ENCODE measurements around the gene ANKRD16.

DNA sequence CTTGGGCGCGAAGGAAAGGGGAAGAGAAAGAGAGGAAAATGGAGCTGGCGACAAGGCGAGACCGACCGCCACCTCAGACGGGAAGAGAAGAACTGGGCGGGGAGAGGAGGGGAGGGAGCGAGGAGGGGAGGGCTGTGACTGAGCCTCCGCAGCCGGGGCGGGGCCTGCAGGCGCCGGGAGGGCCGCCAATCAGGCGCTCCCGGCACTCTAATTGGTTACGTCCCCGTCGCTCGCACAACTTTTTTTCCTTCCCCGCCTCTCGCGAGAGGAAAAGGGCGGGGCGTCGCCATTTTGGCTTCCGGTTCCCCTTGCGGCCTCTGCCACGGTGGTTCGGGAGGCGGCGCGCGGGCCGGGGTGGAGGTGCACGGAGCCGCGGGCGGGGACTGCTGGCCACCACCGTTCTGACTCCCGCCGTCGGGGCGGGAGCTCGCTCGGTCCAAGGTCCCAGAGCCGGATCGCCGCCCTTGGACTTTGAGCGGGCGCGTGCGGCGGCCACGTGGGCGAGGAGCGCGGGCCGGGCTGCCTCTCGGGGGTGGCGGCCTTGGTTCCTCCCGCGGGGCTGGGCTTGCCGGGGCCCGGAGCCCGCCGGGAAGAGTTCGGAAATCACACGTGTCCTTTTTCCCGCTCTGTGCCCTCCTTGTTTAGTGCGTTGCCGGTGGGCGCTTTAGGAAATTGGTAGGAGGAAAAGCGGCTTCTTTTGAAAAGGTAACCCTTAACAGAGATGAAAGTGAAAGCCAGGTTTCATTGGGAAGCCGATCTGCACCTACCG is 76.2 kb downstream of the ANKRD16 start, which contains the start of gene GDI2:
- TF ChIP-seq, protein P1, sequence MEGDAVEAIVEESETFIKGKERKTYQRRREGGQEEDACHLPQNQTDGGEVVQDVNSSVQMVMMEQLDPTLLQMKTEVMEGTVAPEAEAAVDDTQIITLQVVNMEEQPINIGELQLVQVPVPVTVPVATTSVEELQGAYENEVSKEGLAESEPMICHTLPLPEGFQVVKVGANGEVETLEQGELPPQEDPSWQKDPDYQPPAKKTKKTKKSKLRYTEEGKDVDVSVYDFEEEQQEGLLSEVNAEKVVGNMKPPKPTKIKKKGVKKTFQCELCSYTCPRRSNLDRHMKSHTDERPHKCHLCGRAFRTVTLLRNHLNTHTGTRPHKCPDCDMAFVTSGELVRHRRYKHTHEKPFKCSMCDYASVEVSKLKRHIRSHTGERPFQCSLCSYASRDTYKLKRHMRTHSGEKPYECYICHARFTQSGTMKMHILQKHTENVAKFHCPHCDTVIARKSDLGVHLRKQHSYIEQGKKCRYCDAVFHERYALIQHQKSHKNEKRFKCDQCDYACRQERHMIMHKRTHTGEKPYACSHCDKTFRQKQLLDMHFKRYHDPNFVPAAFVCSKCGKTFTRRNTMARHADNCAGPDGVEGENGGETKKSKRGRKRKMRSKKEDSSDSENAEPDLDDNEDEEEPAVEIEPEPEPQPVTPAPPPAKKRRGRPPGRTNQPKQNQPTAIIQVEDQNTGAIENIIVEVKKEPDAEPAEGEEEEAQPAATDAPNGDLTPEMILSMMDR (IDR thresholded peaks at IDR 0.05), result no peak
- TF ChIP-seq EZH2 (IDR thresholded peaks at IDR 0.05; ENCODE audit: borderline replicate concordance, insufficient read depth, low read depth, low read length, poor library complexity, severe bottlenecking), result no peak

Measured in B cell (primary cell).